AG09319 (cell line): ENCODE data around the gene SUSD3.

Experiments
- DNase-seq: peaks from one replicate; pipeline ENCODE4 v3.0.0-alpha.2; 2010; ENCODE audit warnings: low read depth; ENCODE audit errors: extremely low read depth
- TF ChIP-seq, protein P1 (sequence below): IDR thresholded peaks from 2 replicates; pipeline ENCODE4 v1.5.1; 2011; ENCODE audit warnings: low read depth, mild to moderate bottlenecking, inconsistent platforms, low read length, moderate library complexity

The SUSD3 gene

DNA sequence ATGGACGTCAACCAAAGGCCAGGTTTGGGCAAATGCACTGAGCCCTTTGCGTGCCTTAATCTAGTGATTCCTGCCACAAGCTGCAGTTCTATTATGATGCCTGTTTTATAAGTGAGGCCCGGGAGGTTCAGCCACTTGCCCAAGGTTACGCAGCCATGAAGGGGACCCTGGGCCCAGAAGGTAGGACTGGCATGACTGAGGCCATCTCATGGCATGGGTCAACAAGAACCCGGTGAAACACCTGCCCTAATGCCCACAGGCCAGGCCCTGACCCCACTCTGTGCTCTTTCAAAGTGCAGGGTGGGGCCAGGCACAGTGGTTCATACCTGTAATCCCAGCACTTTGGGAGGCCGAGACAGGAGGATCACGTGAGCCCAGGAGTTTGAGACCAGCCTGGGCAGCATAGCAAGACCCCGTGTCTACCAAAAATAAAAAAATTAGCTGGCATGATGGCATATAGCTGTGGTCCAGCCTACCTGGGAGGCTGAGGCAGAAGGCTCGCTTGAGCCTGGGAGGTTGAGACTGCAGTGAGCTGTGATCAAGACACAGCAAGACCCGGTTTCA is 66.9 kb downstream of the SUSD3 start:
- TF ChIP-seq, protein P1, sequence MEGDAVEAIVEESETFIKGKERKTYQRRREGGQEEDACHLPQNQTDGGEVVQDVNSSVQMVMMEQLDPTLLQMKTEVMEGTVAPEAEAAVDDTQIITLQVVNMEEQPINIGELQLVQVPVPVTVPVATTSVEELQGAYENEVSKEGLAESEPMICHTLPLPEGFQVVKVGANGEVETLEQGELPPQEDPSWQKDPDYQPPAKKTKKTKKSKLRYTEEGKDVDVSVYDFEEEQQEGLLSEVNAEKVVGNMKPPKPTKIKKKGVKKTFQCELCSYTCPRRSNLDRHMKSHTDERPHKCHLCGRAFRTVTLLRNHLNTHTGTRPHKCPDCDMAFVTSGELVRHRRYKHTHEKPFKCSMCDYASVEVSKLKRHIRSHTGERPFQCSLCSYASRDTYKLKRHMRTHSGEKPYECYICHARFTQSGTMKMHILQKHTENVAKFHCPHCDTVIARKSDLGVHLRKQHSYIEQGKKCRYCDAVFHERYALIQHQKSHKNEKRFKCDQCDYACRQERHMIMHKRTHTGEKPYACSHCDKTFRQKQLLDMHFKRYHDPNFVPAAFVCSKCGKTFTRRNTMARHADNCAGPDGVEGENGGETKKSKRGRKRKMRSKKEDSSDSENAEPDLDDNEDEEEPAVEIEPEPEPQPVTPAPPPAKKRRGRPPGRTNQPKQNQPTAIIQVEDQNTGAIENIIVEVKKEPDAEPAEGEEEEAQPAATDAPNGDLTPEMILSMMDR, result no peak
- DNase-seq, result no peak

DNA sequence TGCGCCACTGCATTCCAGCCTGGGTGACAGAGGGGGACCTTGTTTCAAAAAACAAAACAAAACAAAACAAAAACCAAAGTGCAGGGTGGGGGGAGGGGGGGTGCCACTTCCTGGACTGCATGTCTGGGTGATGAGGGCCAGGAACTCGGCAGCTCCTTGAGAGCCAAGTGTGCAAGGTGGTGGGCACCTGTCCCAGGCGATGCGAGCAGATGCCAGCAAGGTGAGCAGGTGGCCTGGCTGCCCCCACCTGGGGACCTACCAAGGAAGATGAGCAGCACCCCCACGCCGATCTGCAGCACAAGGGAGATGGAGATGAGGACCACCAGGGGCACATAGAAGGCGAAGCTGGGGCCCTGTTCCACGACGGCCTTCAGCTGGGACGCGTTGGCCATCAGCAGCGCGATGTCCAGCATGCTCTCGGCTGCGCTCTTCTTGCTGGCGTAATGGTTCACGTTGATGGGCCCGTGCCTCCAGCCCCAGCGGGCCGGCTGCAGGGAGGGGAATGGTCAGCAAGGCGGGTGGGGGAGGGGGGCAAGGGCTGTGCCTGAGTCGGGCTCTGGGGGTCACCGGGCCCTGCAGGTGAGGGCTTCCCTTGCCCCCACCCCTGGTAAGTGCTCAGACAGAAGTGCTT is 67.8 kb downstream of the SUSD3 start:
- DNase-seq, result no peak
- TF ChIP-seq, protein P1, result no peak

DNA sequence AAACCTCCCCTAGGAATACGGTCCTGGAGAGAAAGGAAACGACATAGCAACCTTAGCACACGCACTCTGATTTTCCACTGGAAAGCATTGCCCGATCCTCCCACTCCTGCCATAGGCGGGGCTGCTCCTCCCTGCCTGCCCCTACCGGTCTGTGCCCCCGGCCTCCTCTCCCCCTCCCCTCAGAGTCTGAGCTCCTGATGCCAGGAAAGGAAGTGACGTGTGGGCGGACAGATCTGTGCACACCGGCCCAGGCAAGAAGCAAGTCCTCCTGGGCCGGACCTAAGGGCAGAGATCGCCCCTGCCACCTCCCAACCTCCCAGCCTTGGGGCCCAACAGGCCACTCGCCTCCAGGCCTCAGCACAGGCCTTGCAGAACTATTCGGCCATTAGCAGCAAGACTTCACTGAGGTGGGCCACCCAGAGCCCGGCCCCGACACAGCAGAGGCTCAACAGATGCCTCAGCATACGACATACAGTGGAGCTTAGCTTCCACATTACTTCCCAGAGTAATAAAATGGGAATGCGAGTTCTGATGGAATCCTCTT is 68.4 kb downstream of the SUSD3 start:
- no peak for DNase-seq
- TF ChIP-seq, protein P1, result no peak

DNA sequence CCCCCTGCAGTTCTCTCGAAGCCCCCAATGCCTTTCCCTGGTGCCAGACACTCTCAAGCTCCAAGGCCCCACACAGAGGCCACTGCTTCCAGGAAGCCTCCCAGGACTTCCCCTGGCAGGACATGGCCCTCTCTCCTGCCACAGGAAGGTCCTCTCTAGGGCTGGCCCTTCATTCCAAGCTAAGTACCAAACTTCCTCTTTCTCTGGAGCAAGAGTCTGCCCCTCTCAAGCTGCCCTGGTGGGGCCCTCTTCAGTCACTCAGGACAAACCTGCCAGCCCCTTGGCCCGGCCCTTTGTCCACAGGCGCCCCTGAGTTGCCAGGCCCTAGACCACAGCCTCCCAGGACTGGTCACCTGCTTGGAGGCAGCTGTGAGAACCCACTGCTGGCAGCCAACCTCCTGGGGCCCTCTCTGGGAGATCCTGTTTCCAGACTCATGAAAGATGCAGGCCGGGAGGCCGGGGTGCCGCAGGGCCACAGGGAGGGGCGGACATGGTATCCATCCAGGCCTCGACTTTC is 69.0 kb downstream of the SUSD3 start:
- no peak for DNase-seq
- TF ChIP-seq, protein P1, result no peak

DNA sequence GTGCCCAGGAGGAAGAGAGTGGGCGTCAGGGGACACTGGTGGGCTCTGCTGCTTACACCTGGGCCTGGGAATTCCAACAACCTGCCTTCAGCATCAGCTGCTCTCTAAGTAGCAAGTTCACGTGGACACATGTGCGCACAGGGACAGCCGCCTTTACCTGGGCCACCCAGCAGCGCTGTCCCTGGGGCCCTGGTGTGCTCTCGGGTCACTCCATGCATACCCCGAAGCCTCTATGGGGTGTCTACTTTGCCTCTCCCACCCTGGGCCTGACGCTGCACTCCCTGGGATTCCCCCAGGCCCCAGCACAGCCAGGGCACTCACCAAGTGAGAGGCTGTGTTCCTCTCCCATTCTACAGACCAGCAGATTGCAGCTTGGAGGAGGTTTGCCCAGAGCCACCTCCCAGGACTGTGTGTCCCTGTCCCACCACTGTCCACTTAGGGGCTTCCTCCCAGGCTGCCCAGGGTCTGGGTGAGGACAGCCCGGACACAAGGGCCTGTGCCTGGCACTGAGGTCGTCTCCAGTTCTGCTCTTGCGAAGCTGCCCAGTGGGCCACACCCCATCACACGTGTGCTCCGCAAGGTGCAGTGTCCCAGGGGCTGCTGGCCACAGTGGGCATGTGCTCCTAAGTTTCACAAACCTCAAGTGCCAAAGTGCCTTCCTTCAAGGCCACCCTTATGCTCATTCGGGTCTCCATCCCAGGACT is 69.7 kb downstream of the SUSD3 start:
- TF ChIP-seq, protein P1, result no peak
- no peak for DNase-seq

DNA sequence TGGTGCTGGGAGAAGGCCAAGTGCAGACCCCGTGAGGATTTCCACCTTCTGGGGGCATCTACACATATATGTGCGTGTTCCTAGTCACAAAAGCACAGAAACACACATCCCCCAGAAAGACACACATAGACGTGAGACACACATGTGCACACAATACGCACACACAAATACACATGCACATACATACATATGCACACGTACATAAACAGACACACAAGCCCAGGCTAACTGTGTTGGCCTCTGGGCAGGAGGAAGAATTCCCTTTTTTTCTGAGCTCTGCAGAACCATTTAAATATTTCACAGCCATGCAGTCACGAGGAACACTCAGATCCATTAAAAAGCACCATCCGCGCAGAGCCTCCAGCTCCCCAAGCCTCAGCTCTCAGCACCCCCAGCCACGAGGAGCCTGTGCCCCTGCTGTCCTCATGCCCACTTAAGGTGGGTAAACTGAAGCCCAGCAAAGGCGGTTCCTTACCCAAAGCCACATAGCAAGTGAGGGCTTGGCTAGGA is 70.3 kb downstream of the SUSD3 start:
- no peak for DNase-seq
- TF ChIP-seq, protein P1, result no peak

DNA sequence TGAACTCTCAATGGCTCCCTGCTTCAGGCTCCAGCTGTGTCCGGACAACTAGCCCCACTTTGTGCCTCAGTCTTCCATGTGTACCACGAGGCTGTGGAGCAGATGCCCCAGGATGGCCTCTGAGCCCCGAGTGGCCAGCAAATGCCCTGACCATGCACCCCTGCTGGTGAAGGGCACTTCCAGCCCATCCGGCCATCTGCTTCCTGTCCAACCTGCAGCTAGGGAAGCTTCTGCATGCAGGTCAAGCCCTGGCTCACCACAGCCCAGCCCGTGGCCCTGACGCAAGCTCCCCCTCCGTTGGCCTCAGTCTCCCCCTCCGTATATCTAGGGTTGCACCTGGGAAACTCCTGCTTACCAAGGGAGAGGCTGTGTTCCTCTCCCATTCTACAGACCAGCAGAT is 70.8 kb downstream of the SUSD3 start:
- no peak for DNase-seq
- TF ChIP-seq, protein P1, result no peak
